GM10266 (cell line): ENCODE measurements around the gene VSX2.

ENCODE experiments used
- DNase-seq: peaks from one replicate; pipeline ENCODE4 v3.0.0; 2012; ENCODE audit errors: extremely low spot score
- TF ChIP-seq, protein P1 (sequence below): IDR thresholded peaks from 2 replicates; pipeline ENCODE4 v1.5.1; 2012; ENCODE audit warnings: mild to moderate bottlenecking, low read depth; ENCODE audit not compliant: control insufficient read depth, insufficient read depth; ENCODE audit errors: missing control alignments

The VSX2 gene

DNA sequence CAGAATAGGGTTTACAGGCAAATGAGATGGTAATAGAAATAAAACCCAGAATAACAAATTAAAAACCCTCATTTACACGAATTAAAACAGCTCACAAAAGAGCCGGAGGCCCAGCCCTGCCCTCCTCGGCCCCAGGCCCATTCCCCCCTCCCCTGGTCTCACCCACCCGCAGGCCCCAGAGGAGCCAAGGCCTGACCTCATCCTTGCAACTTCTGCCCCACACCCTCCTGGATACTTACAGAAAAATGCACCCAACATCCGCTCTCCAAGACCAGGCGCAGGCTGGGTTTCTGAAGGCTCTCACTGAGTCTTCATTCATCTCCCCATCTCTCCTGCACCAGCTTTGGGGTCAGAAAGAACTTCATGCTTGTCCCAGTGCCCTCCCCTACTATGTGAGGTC lies 16.2 kb upstream of the VSX2 start:
- DNase-seq: no peak
- TF ChIP-seq, protein P1, sequence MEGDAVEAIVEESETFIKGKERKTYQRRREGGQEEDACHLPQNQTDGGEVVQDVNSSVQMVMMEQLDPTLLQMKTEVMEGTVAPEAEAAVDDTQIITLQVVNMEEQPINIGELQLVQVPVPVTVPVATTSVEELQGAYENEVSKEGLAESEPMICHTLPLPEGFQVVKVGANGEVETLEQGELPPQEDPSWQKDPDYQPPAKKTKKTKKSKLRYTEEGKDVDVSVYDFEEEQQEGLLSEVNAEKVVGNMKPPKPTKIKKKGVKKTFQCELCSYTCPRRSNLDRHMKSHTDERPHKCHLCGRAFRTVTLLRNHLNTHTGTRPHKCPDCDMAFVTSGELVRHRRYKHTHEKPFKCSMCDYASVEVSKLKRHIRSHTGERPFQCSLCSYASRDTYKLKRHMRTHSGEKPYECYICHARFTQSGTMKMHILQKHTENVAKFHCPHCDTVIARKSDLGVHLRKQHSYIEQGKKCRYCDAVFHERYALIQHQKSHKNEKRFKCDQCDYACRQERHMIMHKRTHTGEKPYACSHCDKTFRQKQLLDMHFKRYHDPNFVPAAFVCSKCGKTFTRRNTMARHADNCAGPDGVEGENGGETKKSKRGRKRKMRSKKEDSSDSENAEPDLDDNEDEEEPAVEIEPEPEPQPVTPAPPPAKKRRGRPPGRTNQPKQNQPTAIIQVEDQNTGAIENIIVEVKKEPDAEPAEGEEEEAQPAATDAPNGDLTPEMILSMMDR: no peak

DNA sequence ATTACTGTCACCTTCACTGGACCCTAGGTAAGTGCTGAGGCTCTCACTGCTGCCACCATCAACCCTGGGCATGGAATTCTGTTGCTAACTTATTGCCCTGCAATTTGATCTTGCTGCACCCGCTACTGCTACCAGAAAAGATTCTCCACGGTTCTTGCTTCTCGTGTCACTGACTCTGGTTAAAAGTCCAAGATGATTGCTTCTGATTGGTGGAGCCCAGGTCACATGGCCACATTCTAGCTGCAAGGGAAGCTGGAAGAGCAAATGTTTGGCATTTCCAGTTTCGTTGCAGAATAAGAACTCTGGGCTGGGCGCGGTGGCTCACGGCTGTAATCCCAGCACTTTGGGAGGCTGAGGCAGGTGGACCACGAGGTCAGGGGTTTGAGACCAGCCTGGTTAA lies 7.5 kb upstream of the VSX2 start:
- DNase-seq: no peak
- TF ChIP-seq, protein P1: no peak

DNA sequence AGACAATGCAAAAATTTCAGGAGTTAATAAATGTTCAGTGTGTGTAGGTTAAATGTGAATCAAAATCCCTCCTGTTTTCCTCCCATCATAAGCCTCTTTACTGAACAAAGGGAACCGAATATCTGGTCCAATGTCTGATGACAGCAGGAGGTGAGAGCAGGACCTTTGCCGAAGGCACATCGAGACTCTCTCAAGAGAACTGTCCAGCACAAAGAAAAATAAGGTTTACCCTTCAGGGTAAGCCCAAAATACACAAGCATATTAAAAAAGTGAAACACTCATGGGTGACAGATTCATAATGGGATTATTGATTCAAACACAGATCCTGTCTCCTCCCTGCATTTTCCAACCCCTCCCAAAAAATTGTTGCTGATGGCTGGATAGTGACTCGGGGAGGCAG lies 4.2 kb upstream of the VSX2 start:
- no peak for DNase-seq
- TF ChIP-seq, protein P1: no peak

DNA sequence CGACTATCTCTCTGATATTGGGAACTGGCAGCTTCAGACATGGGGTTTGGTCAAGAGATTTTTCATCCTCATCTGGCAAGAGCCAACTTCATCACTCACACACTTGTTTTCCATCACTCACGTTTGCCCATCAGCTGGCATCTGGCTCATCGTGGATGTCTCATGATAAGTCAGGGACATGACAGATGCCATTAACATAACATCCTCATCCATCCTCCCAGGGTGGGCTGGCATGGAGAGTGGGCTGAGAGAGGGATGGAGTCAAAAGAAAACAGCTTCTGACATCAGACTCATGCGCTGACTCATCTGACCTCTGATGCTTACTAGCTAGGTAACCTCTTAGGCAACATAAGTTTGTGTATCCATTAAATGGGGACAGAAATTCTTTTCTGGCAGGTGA lies 1.8 kb upstream of the VSX2 start:
- no peak for DNase-seq
- TF ChIP-seq, protein P1: no peak

DNA sequence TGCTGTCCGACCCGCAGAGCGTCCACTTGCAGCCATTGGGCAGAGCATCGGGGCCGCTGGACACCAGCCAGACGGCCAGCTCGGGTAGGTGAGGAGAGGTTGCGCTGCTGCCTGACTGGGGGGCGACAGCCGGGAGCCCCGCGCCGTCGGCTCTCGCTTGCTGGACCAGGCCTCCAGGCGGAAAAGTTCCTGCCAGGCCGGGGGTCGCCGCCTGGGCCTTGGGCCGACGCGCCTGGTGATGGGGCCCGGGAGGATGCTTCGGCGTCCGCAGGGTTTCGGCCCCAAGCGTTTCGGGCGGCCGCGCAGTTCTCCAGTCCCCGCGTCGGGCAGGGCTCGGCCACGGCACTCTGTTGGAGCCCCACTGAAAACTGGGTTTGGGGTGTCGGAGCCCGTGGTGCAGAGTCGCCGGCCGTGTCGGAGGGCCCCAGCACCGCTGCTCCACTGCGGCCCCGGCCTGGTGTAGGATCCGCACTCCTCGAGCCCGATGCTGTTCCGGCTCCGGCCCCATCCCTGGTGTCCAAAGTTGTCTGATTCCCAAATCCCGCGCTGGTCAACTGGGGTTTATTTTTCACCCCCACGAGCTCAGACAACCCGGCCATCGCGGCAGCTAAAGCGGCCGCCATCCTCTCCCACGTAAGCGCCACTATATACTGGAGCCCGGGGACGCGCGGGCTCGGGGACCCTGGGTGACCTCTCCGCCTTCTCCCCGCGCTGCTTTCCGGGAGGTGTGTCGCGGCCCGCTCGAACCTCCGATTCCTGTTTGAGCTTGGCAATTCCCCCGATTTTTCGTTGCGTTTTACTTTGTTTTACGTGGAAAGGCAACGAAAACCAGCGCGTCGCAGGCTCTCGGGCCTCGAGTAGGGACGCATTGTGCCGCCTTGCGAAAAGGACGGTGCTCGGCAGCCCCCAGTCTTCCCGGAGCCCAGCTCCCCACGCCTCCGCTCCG lies 872 bp downstream of the VSX2 start:
- no peak for DNase-seq
- TF ChIP-seq, protein P1: no peak

DNA sequence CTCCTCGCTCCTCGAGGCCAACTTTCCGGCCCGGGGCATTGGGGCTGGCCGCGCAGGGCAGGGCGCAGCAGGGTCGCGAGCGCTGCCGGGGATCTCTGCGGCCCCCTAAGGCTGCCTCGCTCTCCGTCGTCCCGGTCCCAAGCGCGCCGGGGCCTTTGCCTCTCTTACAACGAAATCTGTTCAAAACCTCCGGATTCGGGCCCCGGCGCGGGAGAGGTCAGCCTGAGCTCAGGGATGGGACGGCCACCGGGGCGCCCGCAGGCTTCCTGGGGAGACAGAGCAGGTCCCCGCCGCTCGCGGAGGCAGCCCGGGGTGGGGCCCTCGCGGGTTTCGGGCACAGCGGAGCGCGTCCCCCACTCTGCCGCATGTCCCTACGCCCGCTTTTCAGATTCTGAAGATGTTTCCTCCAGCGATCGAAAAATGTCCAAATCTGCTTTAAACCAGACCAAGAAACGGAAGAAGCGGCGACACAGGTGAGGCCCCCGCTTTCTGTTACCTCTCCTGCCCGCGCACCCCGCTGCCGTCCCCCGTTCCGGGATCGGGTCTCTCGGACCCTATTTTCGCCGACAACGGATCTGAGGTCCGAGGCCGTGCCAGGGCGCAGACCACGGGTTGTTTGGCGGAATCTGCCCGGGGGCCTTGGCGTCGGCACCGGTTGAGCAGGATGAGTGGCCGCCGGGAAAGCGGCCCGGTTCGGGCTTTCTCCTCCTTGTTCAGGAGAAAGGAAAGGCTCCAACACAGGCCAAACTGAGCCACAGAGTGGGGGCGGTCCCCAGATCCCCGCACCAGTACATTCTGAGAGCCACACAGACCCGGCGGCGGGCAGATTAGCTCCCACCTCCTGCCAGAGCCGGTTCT lies 1.8 kb downstream of the VSX2 start:
- DNase-seq: no peak
- TF ChIP-seq, protein P1: no peak

DNA sequence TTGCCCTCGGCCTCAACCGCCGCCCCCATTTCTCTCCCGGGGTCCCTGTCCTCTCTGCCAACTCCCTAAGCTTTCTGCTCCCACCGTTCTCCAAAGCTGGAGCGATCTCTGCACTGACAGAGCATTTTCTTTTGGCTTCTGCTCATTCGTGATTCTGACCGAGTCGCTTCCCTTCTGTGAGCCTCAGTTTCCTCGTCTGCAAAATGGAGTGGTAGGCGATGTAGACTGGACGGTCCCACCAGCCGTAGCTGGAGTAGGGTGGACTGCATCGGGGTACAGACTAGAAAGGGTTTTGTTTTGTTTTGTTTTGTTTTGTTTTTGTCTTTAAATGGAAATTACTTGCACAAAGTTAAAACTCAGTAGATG lies 2.4 kb downstream of the VSX2 start:
- no peak for DNase-seq
- TF ChIP-seq, protein P1: no peak
